ENCODE results near the gene ELF4. TPM values are rescaled to one million over a fixed set of nuclear protein-coding genes. Genes with fewer than 3 reads are reported as not detected.

ELF4 gene
- total RNA-seq, 1 experiment from 2014 or later, result 0.81 TPM

- Mint-ChIP-seq H3K27ac (no peak overlapping the region), H3K9me3 (peaks cover 0 to 62% of the 10 kb centered on the region in 2 experiments; a peak in 2 of 5 replicates), H3K36me3 (ENCODE audit: insufficient read depth in 1 of 3, low read depth in 3 of 3) (peaks cover 0 to 2% (median 0%) of the 10 kb centered on the region in 3 experiments; a peak in 1 of 7 replicates), H3K4me3 (peak overlapping the region; percentile 38 to 82), H3K27me3 (ENCODE audit: low read depth) (peaks cover 68% of the 10 kb centered on the region), H3K4me1 (peaks cover 3 to 28% of the 10 kb centered on the region in 2 experiments)
- H3K23ac ChIP-seq (ENCODE audit: insufficient read length, low read depth, low read length), result no peak overlapping the region
- no peaks in the 10 kb centered on the region for H3K79me2 ChIP-seq (ENCODE audit: insufficient read depth, low read length)
- no peak overlapping the region for H2BK5ac ChIP-seq (ENCODE audit: insufficient read length, low read length)
- H2AK5ac ChIP-seq (ENCODE audit: insufficient read length, low read length), result no peak overlapping the region
- no peak overlapping the region for H3K27ac ChIP-seq (ENCODE audit: insufficient read length, low read depth, low read length)
- peaks cover 27% of the 10 kb centered on the region for H3K9me3 ChIP-seq (ENCODE audit: control insufficient read depth, low read depth, low read length)
- H3T11ph ChIP-seq (ENCODE audit: low read length), result no peak overlapping the region
- no peak overlapping the region for H4K91ac ChIP-seq (ENCODE audit: insufficient read length, low read depth, low read length)
- H3K27me3 ChIP-seq (ENCODE audit: insufficient read depth, low read length), result peaks cover 21% of the 10 kb centered on the region; the same call in 1 of the 2 replicates
- no peak overlapping the region for H3K56ac ChIP-seq (ENCODE audit: insufficient read length, low read depth, low read length)
- H3K18ac ChIP-seq (ENCODE audit: insufficient read length, low read depth, low read length), result no peak overlapping the region
- H3K4me1 ChIP-seq (ENCODE audit: insufficient read depth, low read length), result no peaks in the 10 kb centered on the region
- no peak overlapping the region for H2BK20ac ChIP-seq (ENCODE audit: low read depth, low read length, poor library complexity, severe bottlenecking)
- no peaks in the 10 kb centered on the region for H4K20me1 ChIP-seq (ENCODE audit: control insufficient read depth, insufficient read depth, insufficient read length)
- no peak overlapping the region for H2BK15ac ChIP-seq (ENCODE audit: low read depth, low read length)
- no peaks in the 10 kb centered on the region for H3K23me2 ChIP-seq (ENCODE audit: insufficient read length, low read depth, low read length, poor library complexity, severe bottlenecking)
- no peak overlapping the region for H3K14ac ChIP-seq (ENCODE audit: insufficient read depth, low read length)
- H4K8ac ChIP-seq (replicated peaks; ENCODE audit: insufficient read length, low read depth, low read length), result no peak overlapping the region
- H3K9ac ChIP-seq (ENCODE audit: extremely low read depth, insufficient read length, low read length), result no peak overlapping the region
- no peak overlapping the region for H3K4ac ChIP-seq (ENCODE audit: low read depth, low read length)
- WGBS (ENCODE audit: extremely low coverage, insufficient read length, low lambda C conversion rate), result no CpG with 5 or more reads among the region's 81 CpGs
- H4K5ac ChIP-seq (ENCODE audit: insufficient read length, low read depth, low read length), result no peak overlapping the region
- no peaks in the 10 kb centered on the region for H3K79me1 ChIP-seq (ENCODE audit: insufficient read depth, low read depth, low read length, poor library complexity, severe bottlenecking)
- no peak overlapping the region for H2AFZ ChIP-seq (ENCODE audit: low read length)
- peak overlapping the region; percentile 38 for H3K4me2 ChIP-seq (ENCODE audit: insufficient read depth, insufficient read length, low read length)
- no peak for DNase-seq
- no peak overlapping the region for H2BK120ac ChIP-seq (ENCODE audit: low read depth, low read length, poor library complexity, severe bottlenecking)
- no peak for TF ChIP-seq CTCF (conservative IDR thresholded peaks at IDR 0.05)
- no peak overlapping the region for H2BK12ac ChIP-seq (ENCODE audit: insufficient read length, low read depth, low read length)
These were observed 593 bp downstream of the ELF4 start for GRCh38 chrX:130109429-130110378.

Data from H9 (cell line).